Glutamatergic neuron (in vitro differentiated cells): ENCODE measurements around the gene RAB37. TPM values are rescaled to one million over a fixed set of nuclear protein-coding genes. Genes with fewer than 3 reads are reported as not detected.

Source experiments
- DNase-seq: peaks from one replicate; pipeline ENCODE4 v3.0.0; 2022
- H3K27ac Mint-ChIP-seq: one replicate; pipeline ENCODE4 v1.8.0; 2020; ENCODE audit warnings: mild to moderate bottlenecking, mixed read lengths, inconsistent platforms; ENCODE audit not compliant: unreplicated experiment
- H3K27me3 Mint-ChIP-seq: one replicate; pipeline ENCODE4 v1.8.0; 2020; ENCODE audit warnings: mild to moderate bottlenecking, moderate library complexity, mixed read lengths, inconsistent platforms; ENCODE audit not compliant: unreplicated experiment
- H3K36me3 Mint-ChIP-seq: one replicate; pipeline ENCODE4 v1.8.0; 2020; ENCODE audit warnings: mild to moderate bottlenecking, mixed read lengths, inconsistent platforms; ENCODE audit not compliant: unreplicated experiment
- H3K4me1 Mint-ChIP-seq: one replicate; pipeline ENCODE4 v1.8.0; 2020; ENCODE audit warnings: mild to moderate bottlenecking, low read depth, mixed read lengths, inconsistent platforms; ENCODE audit not compliant: unreplicated experiment
- H3K4me3 Mint-ChIP-seq: one replicate; pipeline ENCODE4 v1.8.0; 2020; ENCODE audit warnings: mild to moderate bottlenecking, mixed read lengths, inconsistent platforms; ENCODE audit not compliant: unreplicated experiment
- H3K9me3 Mint-ChIP-seq: one replicate; pipeline ENCODE4 v1.8.0; 2020; ENCODE audit warnings: mild to moderate bottlenecking, moderate library complexity, mixed read lengths, inconsistent platforms; ENCODE audit not compliant: unreplicated experiment
- CTCF ChIP-seq: fragments of 200-600 bp; sonication (generic); IDR thresholded peaks from one replicate; pipeline ENCODE4 v1.5.0; 2021; ENCODE audit not compliant: partially characterized antibody, unreplicated experiment
- total RNA-seq: library from RNA; stranded (reverse); fragmentation: NEBNext Ultra II Directional; extraction: Animal tissue kit (Norgen Biotek cat#: 25700); gene quantifications from one replicate; pipeline ENCODE4 v1.2.1, GENCODE V29; 2021; ENCODE audit not compliant: unreplicated experiment

The RAB37 gene
- total RNA-seq, 1 donor from 2014 or later, result 2.1 TPM

- DNase-seq, result no peak
- no peak for TF ChIP-seq CTCF
- Mint-ChIP-seq H3K4me1 (no peaks in the 10 kb centered on the region), H3K36me3 (no peaks in the 10 kb centered on the region), H3K9me3 (peaks cover 3% of the 10 kb centered on the region), H3K27ac (no peak overlapping the region), H3K4me3 (no peak overlapping the region), H3K27me3 (peaks cover 6% of the 10 kb centered on the region)
Measured at GRCh38 chr17:74733365-74734122, 3.5 kb upstream of the RAB37 start.

- no peak for TF ChIP-seq CTCF
- peaks cover 6% of the 10 kb centered on the region for H3K9me3 Mint-ChIP-seq
Measured at GRCh38 chr17:74734256-74734655, 2.8 kb upstream of the RAB37 start.

GRCh38 chr17:74737299-74738050, 419 bp downstream of the RAB37 start:
- peak; percentile 34 for TF ChIP-seq CTCF
- no peaks in the 10 kb centered on the region for H3K36me3 Mint-ChIP-seq

More at GRCh38 chr17:74734256-74734655, 2.8 kb upstream of the RAB37 start:
- Mint-ChIP-seq H3K4me3 (no peak overlapping the region), H3K36me3 (no peaks in the 10 kb centered on the region), H3K4me1 (no peaks in the 10 kb centered on the region), H3K27ac (no peak overlapping the region), H3K27me3 (peaks cover 10% of the 10 kb centered on the region)
- no peak for DNase-seq

GRCh38 chr17:74738051-74738996, 1.3 kb downstream of the RAB37 start:
- Mint-ChIP-seq H3K4me1 (no peaks in the 10 kb centered on the region), H3K27me3 (peaks cover 11% of the 10 kb centered on the region), H3K4me3 (peak overlapping the region; percentile 65), H3K36me3 (no peaks in the 10 kb centered on the region), H3K27ac (no peak overlapping the region), H3K9me3 (peaks cover 5% of the 10 kb centered on the region)
- no peak for TF ChIP-seq CTCF
- DNase-seq, result no peak

More at GRCh38 chr17:74737299-74738050, 419 bp downstream of the RAB37 start:
- Mint-ChIP-seq H3K9me3 (peaks cover 5% of the 10 kb centered on the region), H3K4me3 (peak overlapping the region; percentile 65), H3K27ac (no peak overlapping the region), H3K4me1 (no peaks in the 10 kb centered on the region), H3K27me3 (peaks cover 9% of the 10 kb centered on the region)
- DNase-seq, result peak; percentile 68
